ENCODE data around the gene EBLN1. TPM values are rescaled to one million over a fixed set of nuclear protein-coding genes. Genes with fewer than 3 reads are reported as not detected.

EBLN1 gene
- total and polyA plus RNA-seq, 2 of the 13 experiments (the other 11 are each of a cell fraction or from before 2014, with no cell fraction given), result not detected

GRCh38 chr10:22222236-22223190 is 4.7 kb upstream of the EBLN1 start (continued):
- TF ChIP-seq AKNA (CRISPR knock-in tag; IDR thresholded peaks at IDR 0.05; ENCODE audit: borderline replicate concordance), result no peak
- no peak for TF ChIP-seq SMAD9 (CRISPR knock-in tag; IDR thresholded peaks at IDR 0.05)
- TF ChIP-seq GLMP (CRISPR knock-in tag; IDR thresholded peaks at IDR 0.05; ENCODE audit: borderline replicate concordance), result no peak
- no peak for TF ChIP-seq TARDBP (CRISPR knock-in tag; IDR thresholded peaks at IDR 0.05)
- no peak for TF ChIP-seq RARA (CRISPR knock-in tag; IDR thresholded peaks at IDR 0.05)
- TF ChIP-seq CHCHD3 (CRISPR knock-in tag; IDR thresholded peaks at IDR 0.05), result no peak
- no peak for TF ChIP-seq BRCA1 (CRISPR knock-in tag; IDR thresholded peaks at IDR 0.05)
